Stimulated activated naive B cell treated with anti-CD40 and anti-IgM and Interleukin-4, amounts not matched to agents 10 μg/mL and 1 μg/mL and 100 μg/mL, for 72 hours (primary cell): Measurements from ENCODE around the gene SRCIN1.
A peak's percentile ranks its signal among the peaks of the same experiment; 100 is the strongest.
"Not testable (repeated sequence)": the region's sequence is repeated elsewhere in the genome, so short reads cannot be mapped to it uniquely, and the experiment has no call there.

Source experiments
- ATAC-seq, 2 donors: fragments of 150-1000 bp; cut with Tn5 transposase; replicated peaks; 2 replicates each; pipeline ENCODE4 v1.10.0; 2021; ENCODE audit warnings: moderate library complexity in 1 of 2
- DNase-seq: peaks from one replicate; pipeline ENCODE4 v3.0.0; 2021
- H3K27ac Mint-ChIP-seq: one replicate; pipeline ENCODE4 v1.8.0; 2022; ENCODE audit warnings: mild to moderate bottlenecking, mixed read lengths
- H3K27me3 Mint-ChIP-seq, 2 donors: one replicate each; pipeline ENCODE4 v1.8.0; 2022; ENCODE audit warnings: mixed read lengths in 2 of 2
- H3K36me3 Mint-ChIP-seq, 2 donors: one replicate each; pipeline ENCODE4 v1.8.0; 2022; ENCODE audit warnings: mixed read lengths in 2 of 2, mild to moderate bottlenecking in 1 of 2
- H3K4me1 Mint-ChIP-seq, 2 donors: one replicate each; pipeline ENCODE4 v1.8.0; 2022; ENCODE audit warnings: mixed read lengths in 2 of 2, mild to moderate bottlenecking in 1 of 2
- H3K4me3 Mint-ChIP-seq, 2 donors: one replicate each; pipeline ENCODE4 v1.8.0; 2022; ENCODE audit warnings: mild to moderate bottlenecking in 2 of 2, mixed read lengths in 2 of 2, moderate library complexity in 1 of 2
- H3K9me3 Mint-ChIP-seq, 2 donors: one replicate each; pipeline ENCODE4 v1.8.0; 2022; ENCODE audit warnings: mixed read lengths in 2 of 2, mild to moderate bottlenecking in 1 of 2

Gene SRCIN1

GRCh38 chr17:38533866-38534497 is 71.8 kb downstream of the SRCIN1 start:
- peaks cover 0 to 1% of the 10 kb centered on the region in 2 donors for H3K36me3 Mint-ChIP-seq
- ATAC-seq, result no peak
- H3K27me3 Mint-ChIP-seq, result peaks cover 59 to 63% of the 10 kb centered on the region in 2 donors
- no peak overlapping the region for H3K4me3 Mint-ChIP-seq
- no peak overlapping the region for H3K27ac Mint-ChIP-seq
- H3K4me1 Mint-ChIP-seq, result peaks cover 0 to 6% of the 10 kb centered on the region in 2 donors
- DNase-seq, result no peak
- no peaks in the 10 kb centered on the region for H3K9me3 Mint-ChIP-seq

GRCh38 chr17:38533241-38533640 is 72.5 kb downstream of the SRCIN1 start:
- peaks cover 0 to 1% of the 10 kb centered on the region in 2 donors for H3K36me3 Mint-ChIP-seq
- ATAC-seq (no peak), DNase-seq (no peak)
- H3K9me3 Mint-ChIP-seq, result no peaks in the 10 kb centered on the region
- H3K27ac Mint-ChIP-seq, result no peak overlapping the region
- H3K27me3 Mint-ChIP-seq, result peaks cover 61 to 64% of the 10 kb centered on the region in 2 donors
- peaks cover 5 to 10% of the 10 kb centered on the region in 2 donors for H3K4me1 Mint-ChIP-seq
- no peak overlapping the region for H3K4me3 Mint-ChIP-seq

- Mint-ChIP-seq H3K36me3 (peaks cover 0 to 1% of the 10 kb centered on the region in 2 donors), H3K4me3 (no peak overlapping the region), H3K9me3 (no peaks in the 10 kb centered on the region), H3K27ac (no peak overlapping the region), H3K4me1 (peaks cover 10 to 13% of the 10 kb centered on the region in 2 donors), H3K27me3 (peaks cover 68 to 72% of the 10 kb centered on the region in 2 donors)
- DNase-seq, result no peak
- no peak for ATAC-seq
Measured at GRCh38 chr17:38532451-38532850, 73.3 kb downstream of the SRCIN1 start.

- H3K36me3 Mint-ChIP-seq, H3K4me3 Mint-ChIP-seq, H3K27ac Mint-ChIP-seq, DNase-seq, ATAC-seq, H3K9me3 Mint-ChIP-seq: not testable (repeated sequence)
- peaks cover 68 to 71% of the 10 kb centered on the region in 2 donors for H3K27me3 Mint-ChIP-seq
- H3K4me1 Mint-ChIP-seq, result peaks cover 10 to 13% of the 10 kb centered on the region in 2 donors
Measured at GRCh38 chr17:38531761-38532160, 74.0 kb downstream of the SRCIN1 start.

GRCh38 chr17:38530856-38531255 is 74.9 kb downstream of the SRCIN1 start:
- not testable (repeated sequence) for H3K27ac Mint-ChIP-seq, H3K9me3 Mint-ChIP-seq, H3K4me3 Mint-ChIP-seq, H3K36me3 Mint-ChIP-seq, DNase-seq, ATAC-seq
- peaks cover 59 to 66% of the 10 kb centered on the region in 2 donors for H3K27me3 Mint-ChIP-seq
- peaks cover 10 to 13% of the 10 kb centered on the region in 2 donors for H3K4me1 Mint-ChIP-seq

- H3K4me3 Mint-ChIP-seq, ATAC-seq, H3K36me3 Mint-ChIP-seq, H3K27ac Mint-ChIP-seq, DNase-seq, H3K9me3 Mint-ChIP-seq: not testable (repeated sequence)
- Mint-ChIP-seq H3K4me1 (peaks cover 10 to 13% of the 10 kb centered on the region in 2 donors), H3K27me3 (peaks cover 51 to 53% of the 10 kb centered on the region in 2 donors)
Measured at GRCh38 chr17:38528141-38528540, 77.6 kb downstream of the SRCIN1 start.

- not testable (repeated sequence) for H3K4me3 Mint-ChIP-seq, DNase-seq, H3K27ac Mint-ChIP-seq, H3K36me3 Mint-ChIP-seq, ATAC-seq, H3K9me3 Mint-ChIP-seq
- peaks cover 10 to 13% of the 10 kb centered on the region in 2 donors for H3K4me1 Mint-ChIP-seq
- peaks cover 38 to 39% of the 10 kb centered on the region in 2 donors for H3K27me3 Mint-ChIP-seq
Measured at GRCh38 chr17:38526526-38526925, 79.2 kb downstream of the SRCIN1 start.

- H3K4me3 Mint-ChIP-seq, result no peak overlapping the region
- ATAC-seq, result no peak
- H3K27me3 Mint-ChIP-seq, result peaks cover 41 to 45% of the 10 kb centered on the region in 2 donors
- no peak for DNase-seq
- peaks cover 10 to 24% of the 10 kb centered on the region in 2 donors for H3K4me1 Mint-ChIP-seq
- peaks cover 2 to 5% of the 10 kb centered on the region in 2 donors for H3K36me3 Mint-ChIP-seq
- no peak overlapping the region for H3K27ac Mint-ChIP-seq
- no peaks in the 10 kb centered on the region for H3K9me3 Mint-ChIP-seq
Measured at GRCh38 chr17:38512473-38513058, 93.2 kb downstream of the SRCIN1 start.

GRCh38 chr17:38511150-38512108 is 94.3 kb downstream of the SRCIN1 start:
- Mint-ChIP-seq H3K27me3 (peaks cover 41 to 49% of the 10 kb centered on the region in 2 donors), H3K4me3 (no peak overlapping the region), H3K4me1 (peaks cover 10 to 24% of the 10 kb centered on the region in 2 donors), H3K27ac (no peak overlapping the region), H3K36me3 (peaks cover 2 to 5% of the 10 kb centered on the region in 2 donors), H3K9me3 (no peaks in the 10 kb centered on the region)
- no peak for DNase-seq
- ATAC-seq, result no peak

- DNase-seq (no peak), ATAC-seq (peak; percentile 38 to 47)
- no peaks in the 10 kb centered on the region for H3K9me3 Mint-ChIP-seq
- H3K4me1 Mint-ChIP-seq, result peaks cover 10 to 24% of the 10 kb centered on the region in 2 donors
- H3K36me3 Mint-ChIP-seq, result peaks cover 2 to 5% of the 10 kb centered on the region in 2 donors
- H3K27me3 Mint-ChIP-seq, result peaks cover 41 to 49% of the 10 kb centered on the region in 2 donors
- no peak overlapping the region for H3K27ac Mint-ChIP-seq
- peak overlapping the region; percentile 44 to 48 for H3K4me3 Mint-ChIP-seq
Measured at GRCh38 chr17:38510421-38511149, 95.2 kb downstream of the SRCIN1 start.

- DNase-seq (no peak), ATAC-seq (peak; percentile 17 to 19)
- Mint-ChIP-seq H3K4me3 (peak overlapping the region; percentile 78 to 79), H3K36me3 (peaks cover 2 to 5% of the 10 kb centered on the region in 2 donors), H3K27ac (peak overlapping the region; percentile 83), H3K27me3 (peaks cover 41 to 49% of the 10 kb centered on the region in 2 donors), H3K4me1 (peaks cover 10 to 24% of the 10 kb centered on the region in 2 donors), H3K9me3 (no peaks in the 10 kb centered on the region)
Measured at GRCh38 chr17:38509772-38510420, 95.9 kb downstream of the SRCIN1 start.

- Mint-ChIP-seq H3K27ac (peak overlapping the region; percentile 83), H3K9me3 (no peaks in the 10 kb centered on the region), H3K4me3 (peak overlapping the region; percentile 78 to 79), H3K36me3 (peaks cover 2 to 5% of the 10 kb centered on the region in 2 donors), H3K4me1 (peaks cover 10 to 24% of the 10 kb centered on the region in 2 donors), H3K27me3 (peaks cover 41 to 49% of the 10 kb centered on the region in 2 donors)
- ATAC-seq, result peak; percentile 89 to 90
- peak; percentile 46 for DNase-seq
Measured at GRCh38 chr17:38508954-38509771, 96.6 kb downstream of the SRCIN1 start.
